Iris pigment epithelial cell (primary cell): ENCODE measurements around the gene ANTXR1.
A peak's percentile ranks its signal among the peaks of the same experiment; 100 is the strongest.

ENCODE experiments used
- DNase-seq: peaks from one replicate; pipeline ENCODE4 v3.0.0-alpha.2; 2011; ENCODE audit warnings: low read depth

ANTXR1 gene

GRCh38 chr2:69133898-69134297, 120.9 kb downstream of the ANTXR1 start:
- DNase-seq = no peak

- peak; percentile 76 for DNase-seq
Observed at GRCh38 chr2:69134306-69134945, 121.4 kb downstream of the ANTXR1 start.

- peak; percentile 86 for DNase-seq
Observed at GRCh38 chr2:69138247-69138772, 125.3 kb downstream of the ANTXR1 start.

- DNase-seq = peak; percentile 96
Observed at GRCh38 chr2:69138793-69139459, 125.9 kb downstream of the ANTXR1 start.

- DNase-seq = no peak
Observed at GRCh38 chr2:69139778-69140670, 127.0 kb downstream of the ANTXR1 start.

GRCh38 chr2:69141061-69141460, 128.1 kb downstream of the ANTXR1 start:
- DNase-seq = no peak

GRCh38 chr2:69143748-69144360, 130.9 kb downstream of the ANTXR1 start:
- DNase-seq = no peak

GRCh38 chr2:69145204-69145603, 132.2 kb downstream of the ANTXR1 start:
- DNase-seq = no peak

- DNase-seq = no peak
Observed at GRCh38 chr2:69147841-69148533, 135.0 kb downstream of the ANTXR1 start.

GRCh38 chr2:69149631-69150215, 136.7 kb downstream of the ANTXR1 start:
- peak; percentile 87 for DNase-seq

GRCh38 chr2:69151931-69152330, 139.0 kb downstream of the ANTXR1 start:
- no peak for DNase-seq

GRCh38 chr2:69152847-69153583, 140.0 kb downstream of the ANTXR1 start:
- DNase-seq = no peak

GRCh38 chr2:69154106-69154505, 141.1 kb downstream of the ANTXR1 start:
- peak; percentile 88 for DNase-seq

- no peak for DNase-seq
Observed at GRCh38 chr2:69156624-69157023, 143.6 kb downstream of the ANTXR1 start.

GRCh38 chr2:69157441-69157840, 144.5 kb downstream of the ANTXR1 start:
- no peak for DNase-seq

GRCh38 chr2:69159986-69160385, 147.0 kb downstream of the ANTXR1 start:
- DNase-seq = no peak

- no peak for DNase-seq
Observed at GRCh38 chr2:69162057-69162456, 149.1 kb downstream of the ANTXR1 start.

GRCh38 chr2:69163109-69163508, 150.1 kb downstream of the ANTXR1 start:
- DNase-seq = peak; percentile 96

GRCh38 chr2:69163556-69163955, 150.6 kb downstream of the ANTXR1 start:
- DNase-seq = no peak

- DNase-seq = peak; percentile 94
Observed at GRCh38 chr2:69164061-69164778, 151.2 kb downstream of the ANTXR1 start.
